K562 (cell line): ENCODE data around the gene NRP1.

ENCODE experiments used
- HMGN3 ChIP-seq: IDR thresholded peaks from 2 replicates; pipeline ENCODE4 v1.6.1; 2011; ENCODE audit warnings: borderline replicate concordance, low read depth, mild to moderate bottlenecking, mixed read lengths, low read length; ENCODE audit not compliant: insufficient read length; ENCODE audit errors: extremely low read depth
- NRF1 ChIP-seq, 2 experiments: fragments of 450-650 bp; IDR thresholded peaks in 1 of 2; conservative IDR thresholded peaks in 1 of 2; 2 replicates each; pipeline ENCODE4 v1.6.1; 2014; ENCODE audit warnings: mild to moderate bottlenecking in 2 of 2
- POLR2A ChIP-seq: fragments of 450-650 bp; conservative IDR thresholded peaks from 2 replicates; pipeline ENCODE4 v1.6.1; 2016
- POLR2AphosphoS2 ChIP-seq: IDR thresholded peaks from 2 replicates; pipeline ENCODE4 v1.6.1; 2012; ENCODE audit warnings: low read length, improper control_type of control experiment
- PRPF4 ChIP-seq: fragments of 200-400 bp; formaldehyde crosslinking; IDR thresholded peaks from one replicate; pipeline ENCODE4 v1.6.1; 2017; ENCODE audit warnings: low read length, low read depth, mild to moderate bottlenecking; ENCODE audit not compliant: insufficient read depth, poor library complexity, severe bottlenecking
- RNF219 ChIP-seq: fragments of 250-450 bp; sonication (Bioruptor Pico); IDR thresholded peaks from 2 replicates; pipeline ENCODE4 v1.5.0; 2022; ENCODE audit warnings: mild to moderate bottlenecking
- SETDB1 ChIP-seq: IDR thresholded peaks from one replicate; pipeline ENCODE4 v1.6.1; 2012; ENCODE audit warnings: low read length, control low read depth, inconsistent platforms
- SIX5 ChIP-seq, 2 experiments: IDR thresholded peaks; 2 replicates each; pipeline ENCODE4 v1.6.1; 2011; ENCODE audit warnings: low read length in 2 of 2, borderline replicate concordance in 1 of 2, low read depth in 1 of 2, mild to moderate bottlenecking in 1 of 2, moderate library complexity in 1 of 2; ENCODE audit not compliant: insufficient read depth in 1 of 2
- TAF15 ChIP-seq: fragments of 200-400 bp; formaldehyde crosslinking; IDR thresholded peaks from 2 replicates; pipeline ENCODE4 v1.6.1; 2017; ENCODE audit warnings: mild to moderate bottlenecking, low read depth, low read length, moderate library complexity
- ZNF134 ChIP-seq: fragments of 250-450 bp; sonication (Bioruptor Pico); conservative IDR thresholded peaks from 2 replicates; pipeline ENCODE4 v1.4.0; 2020
- ZNF23 ChIP-seq: fragments of 250-450 bp; sonication (Bioruptor Pico); IDR thresholded peaks from 2 replicates; pipeline ENCODE4 v1.4.0; 2020; ENCODE audit warnings: mild to moderate bottlenecking
- ZNF263 ChIP-seq: sonication (generic); formaldehyde crosslinking; IDR thresholded peaks from 2 replicates; pipeline ENCODE4 v1.8.0; 2022; ENCODE audit warnings: mild to moderate bottlenecking, missing genetic modification reagents, borderline replicate concordance
- ZNF77 ChIP-seq: fragments of 250-450 bp; sonication (Bioruptor Pico); IDR thresholded peaks from 2 replicates; pipeline ENCODE4 v1.5.0; 2020
- ZNF79 ChIP-seq: fragments of 250-450 bp; sonication (Bioruptor Pico); IDR thresholded peaks from 2 replicates; pipeline ENCODE4 v1.4.0; 2020; ENCODE audit warnings: low read depth, mild to moderate bottlenecking, moderate library complexity

DNA sequence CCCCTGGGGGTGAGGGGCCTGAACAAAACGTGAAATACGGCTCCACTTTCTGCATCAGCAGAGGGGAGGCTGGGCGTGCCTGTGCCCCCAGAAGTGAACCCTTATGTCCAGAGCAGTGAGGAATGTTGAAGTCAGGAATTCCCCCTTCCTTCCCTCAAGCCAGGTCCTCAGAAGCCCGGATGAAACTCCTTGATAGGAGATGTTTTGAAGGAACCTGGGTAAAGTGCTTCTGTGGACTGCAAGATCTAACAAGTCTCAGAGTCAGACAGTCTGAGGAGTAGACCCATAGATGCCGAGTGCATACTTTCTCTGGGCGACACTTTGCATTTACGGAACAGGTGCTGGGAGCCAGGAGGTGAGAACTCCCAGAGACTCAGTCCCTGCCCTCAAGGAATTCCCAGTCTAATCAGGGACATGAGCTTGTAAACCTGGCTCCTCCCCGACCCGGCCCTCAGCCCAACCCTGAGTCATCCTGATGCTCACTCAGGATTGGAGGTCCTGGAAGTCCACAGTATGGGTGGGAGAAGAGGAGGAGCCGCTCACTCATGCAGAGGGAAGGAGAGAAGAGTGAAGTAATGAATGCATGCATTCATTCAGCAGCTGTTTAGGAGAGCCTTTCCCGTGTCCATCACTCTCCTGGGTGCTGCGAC is 197.0 kb downstream of the NRP1 start:
- no peak for TF ChIP-seq RNF219
- TF ChIP-seq ZNF263 (CRISPR knock-in tag), result no peak
- TF ChIP-seq TAF15, result no peak
- TF ChIP-seq POLR2A, result no peak
- no peak for TF ChIP-seq NRF1 (conservative IDR thresholded peaks at IDR 0.05 in 1 of 2, IDR thresholded peaks at IDR 0.05 in 1 of 2)
- TF ChIP-seq ZNF23, result no peak
- TF ChIP-seq POLR2AphosphoS2, result no peak
- TF ChIP-seq PRPF4, result no peak
- no peak for TF ChIP-seq SIX5 (IDR thresholded peaks at IDR 0.05; ENCODE audit: borderline replicate concordance in 1 of 2, insufficient read depth in 1 of 2, low read depth in 1 of 2, low read length in 2 of 2)
- TF ChIP-seq ZNF77 (CRISPR knock-in tag), result no peak
- no peak for TF ChIP-seq ZNF134
- no peak for TF ChIP-seq HMGN3
- TF ChIP-seq ZNF79 (CRISPR knock-in tag), result no peak
- no peak for TF ChIP-seq SETDB1
